Esophagus (tissue), 2 donors: Measurements from ENCODE around the gene DEFB113. TPM values are rescaled to one million over a fixed set of nuclear protein-coding genes. Genes with fewer than 3 reads are reported as not detected.

Experiments
- H3K27ac ChIP-seq, 2 donors: one replicate each; pipeline ENCODE4 v1.5.1; 2013; ENCODE audit warnings: low read depth in 2 of 2, mild to moderate bottlenecking in 2 of 2, inconsistent platforms in 1 of 2, low read length in 1 of 2, moderate library complexity in 1 of 2
- H3K27me3 ChIP-seq, 2 donors: one replicate each; pipeline ENCODE4 v1.6.1; 2013; ENCODE audit warnings: low read length in 2 of 2, control low read depth in 1 of 2, mild to moderate bottlenecking in 1 of 2; ENCODE audit not compliant: insufficient read depth in 2 of 2, control insufficient read depth in 1 of 2
- H3K36me3 ChIP-seq, 2 donors: one replicate each; pipeline ENCODE4 v1.6.1; 2013; ENCODE audit warnings: low read length in 1 of 2; ENCODE audit not compliant: control insufficient read depth in 2 of 2, insufficient read depth in 2 of 2
- H3K4me1 ChIP-seq, 2 donors: one replicate each; pipeline ENCODE4 v1.6.1; 2013; ENCODE audit warnings: low read length in 1 of 2; ENCODE audit not compliant: control insufficient read depth in 2 of 2, insufficient read depth in 2 of 2
- H3K4me3 ChIP-seq, 2 donors: one replicate each; pipeline ENCODE4 v1.5.1; 2013; ENCODE audit warnings: low read length in 2 of 2, mild to moderate bottlenecking in 2 of 2, low read depth in 1 of 2, moderate library complexity in 1 of 2
- H3K9me3 ChIP-seq, 2 donors: one replicate each; pipeline ENCODE4 v1.6.1; 2013; ENCODE audit warnings: mild to moderate bottlenecking in 2 of 2, low read depth in 1 of 2, low read length in 1 of 2, moderate library complexity in 1 of 2; ENCODE audit not compliant: control insufficient read depth in 2 of 2, insufficient read depth in 1 of 2
- WGBS, 2 donors: extraction: QIAGEN DNeasy Blood & Tissue Kit; methylation state at CpG; one replicate each; pipeline ENCODE4 v1.1.7; 2013; 5-methylcytosine and 5-hydroxymethylcytosine counted together
- polyA plus RNA-seq, 2 donors: library from polyadenylated mRNA; stranded (reverse); fragments of 200-250 nt; gene quantifications; one replicate each; pipeline ENCODE4 v1.2.3, GENCODE V29; 2013
- donor health status: healthy with polysubstance abuse.
- donor health status: Bipolar disorder and iron deficiency.

The DEFB113 gene
- polyA plus RNA-seq, 2 donors, result not detected

- H3K4me1 ChIP-seq, result no peaks in the 10 kb centered on the region
- H3K36me3 ChIP-seq, result no peaks in the 10 kb centered on the region
- 37 to 38% methylated on average over 3 of the region's 3 CpGs for WGBS, 2 donors
- H3K27me3 ChIP-seq, result no peaks in the 10 kb centered on the region
- no peaks in the 10 kb centered on the region for H3K9me3 ChIP-seq
- no peak overlapping the region for H3K27ac ChIP-seq
- no peak overlapping the region for H3K4me3 ChIP-seq
Measured at GRCh38 chr6:49978332-49979226, 9.2 kb upstream of the DEFB113 start.

DNA sequence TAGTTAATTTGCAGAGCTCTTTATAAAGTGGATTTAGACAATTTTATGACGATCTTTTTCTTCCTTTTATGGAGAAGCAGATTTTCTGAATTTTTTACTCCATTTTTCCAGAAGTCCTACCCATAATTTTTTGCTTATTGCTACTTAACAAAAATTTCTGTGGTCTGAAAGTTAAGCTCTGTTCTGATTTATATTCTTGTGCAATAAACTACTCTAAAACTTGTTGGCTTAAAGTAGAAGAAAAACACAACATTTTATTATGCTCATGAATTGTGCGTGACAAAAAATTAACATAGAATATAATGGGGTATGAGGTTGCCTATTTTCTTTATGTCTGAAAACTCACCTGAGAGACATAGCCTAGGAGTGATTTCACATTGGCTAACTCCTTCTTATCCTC lies 2.6 kb downstream of the DEFB113 start:
- Histone ChIP-seq H3K27me3 (no peaks in the 10 kb centered on the region), H3K4me3 (no peak overlapping the region), H3K9me3 (no peaks in the 10 kb centered on the region), H3K4me1 (no peaks in the 10 kb centered on the region), H3K27ac (no peak overlapping the region), H3K36me3 (no peaks in the 10 kb centered on the region)
- WGBS, 2 donors, result 62 to 66% methylated on average over 2 of the region's 2 CpGs

DNA sequence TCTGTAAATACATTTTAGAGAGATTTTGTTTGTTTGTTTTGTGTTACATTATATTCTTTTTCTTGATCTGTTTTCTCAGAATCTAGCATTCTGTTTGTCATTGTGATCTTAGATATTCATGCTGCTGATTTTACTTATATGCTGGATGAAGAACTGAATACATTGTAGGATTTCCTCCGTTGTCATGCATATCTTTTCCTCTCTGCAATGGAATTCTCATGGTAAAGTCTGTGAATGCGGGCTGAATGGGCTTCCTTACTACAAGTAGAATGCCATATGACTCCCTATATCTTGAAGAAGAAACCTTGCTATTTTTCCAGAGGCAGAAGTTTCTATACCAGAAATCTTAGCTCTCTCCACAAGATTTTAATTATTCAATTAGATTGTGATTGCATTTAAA lies 3.1 kb downstream of the DEFB113 start:
- no peaks in the 10 kb centered on the region for H3K4me1 ChIP-seq
- H3K36me3 ChIP-seq, result no peaks in the 10 kb centered on the region
- no peak overlapping the region for H3K4me3 ChIP-seq
- 41 to 44% methylated on average over 2 of the region's 2 CpGs for WGBS, 2 donors
- H3K27me3 ChIP-seq, result no peaks in the 10 kb centered on the region
- H3K9me3 ChIP-seq, result no peaks in the 10 kb centered on the region
- no peak overlapping the region for H3K27ac ChIP-seq

- Histone ChIP-seq H3K9me3 (no peaks in the 10 kb centered on the region), H3K27ac (no peak within 1 kb of the TSS), H3K27me3 (no peaks in the 10 kb centered on the region), H3K36me3 (no peaks in the 10 kb centered on the region), H3K4me1 (no peaks in the 10 kb centered on the region), H3K4me3 (no peak within 1 kb of the TSS)
- 72 to 74% methylated on average over 2 of the region's 2 CpGs for WGBS, 2 donors
Measured at GRCh38 chr6:49964064-49964463, 5.4 kb downstream of the DEFB113 start, which contains the start of gene DEFB114. Gene DEFB114 (minus strand): TSS chr6:49964164. CDS start chr6:49964105, 59 bp downstream.

DNA sequence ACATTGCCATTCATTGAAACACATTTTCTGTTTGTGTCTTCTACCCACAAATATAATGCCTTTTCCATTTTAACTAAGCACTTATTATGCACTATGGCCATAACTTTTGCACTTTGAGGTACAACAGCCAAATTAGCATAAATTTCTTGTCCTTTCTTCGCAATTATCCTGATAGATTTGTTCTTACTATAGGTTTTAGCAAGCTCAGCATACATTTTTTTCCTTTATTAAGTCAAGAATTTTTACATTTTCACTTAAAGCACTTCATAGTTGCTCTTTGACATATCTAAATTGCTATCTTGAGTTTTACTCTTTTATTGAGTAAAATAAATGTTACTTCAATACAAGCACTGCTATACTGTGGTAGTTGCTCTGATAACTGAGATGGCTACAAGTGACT lies 11.2 kb downstream of the DEFB113 start:
- H3K4me1 ChIP-seq, result no peaks in the 10 kb centered on the region
- no peaks in the 10 kb centered on the region for H3K9me3 ChIP-seq
- no peak overlapping the region for H3K4me3 ChIP-seq
- WGBS, 2 donors, result 68 to 78% methylated on average over 1 of the region's 1 CpG
- no peak overlapping the region for H3K27ac ChIP-seq
- no peaks in the 10 kb centered on the region for H3K27me3 ChIP-seq
- H3K36me3 ChIP-seq, result no peaks in the 10 kb centered on the region

DNA sequence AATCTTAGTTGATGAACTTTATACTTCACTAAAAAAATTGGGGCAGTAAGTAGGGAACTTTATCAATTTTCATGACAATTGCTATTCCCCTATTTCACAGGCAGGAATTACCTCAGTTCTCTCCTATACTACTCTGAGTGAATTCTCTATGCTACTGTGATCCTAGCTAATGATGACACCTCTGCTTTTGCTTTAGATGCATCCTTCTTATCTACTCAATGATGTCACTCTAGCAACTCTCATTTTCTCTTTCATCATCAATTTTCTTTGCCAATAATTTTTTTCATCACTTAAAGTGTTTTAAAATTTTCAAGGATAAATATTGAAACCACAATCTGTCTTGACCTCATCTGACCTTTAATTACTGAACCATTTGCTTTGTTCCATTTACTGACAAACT lies 13.6 kb downstream of the DEFB113 start:
- H3K9me3 ChIP-seq, result no peaks in the 10 kb centered on the region
- H3K4me1 ChIP-seq, result no peaks in the 10 kb centered on the region
- no peaks in the 10 kb centered on the region for H3K27me3 ChIP-seq
- H3K36me3 ChIP-seq, result no peaks in the 10 kb centered on the region
- H3K27ac ChIP-seq, result no peak overlapping the region
- no peak overlapping the region for H3K4me3 ChIP-seq

DNA sequence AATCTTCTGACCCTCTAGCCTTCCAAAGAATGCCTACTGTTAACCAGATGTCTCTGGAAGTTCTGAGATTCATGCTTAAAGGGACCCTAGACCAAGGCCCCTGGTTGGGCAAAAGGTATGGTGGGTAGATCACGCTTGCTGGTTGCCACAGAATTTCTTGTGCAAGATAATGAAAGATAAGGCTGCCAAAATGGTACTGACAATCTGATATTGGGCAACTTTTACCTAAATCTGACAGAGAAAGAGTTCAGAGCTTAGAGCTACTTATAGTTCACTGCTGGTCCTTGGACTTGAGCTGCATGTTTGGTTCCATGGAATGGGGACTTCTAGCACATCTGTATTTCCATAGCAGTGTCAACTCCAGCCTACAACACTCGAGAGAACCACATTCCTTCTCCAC lies 17.5 kb downstream of the DEFB113 start:
- H3K27me3 ChIP-seq, result no peaks in the 10 kb centered on the region
- H3K9me3 ChIP-seq, result no peaks in the 10 kb centered on the region
- no peaks in the 10 kb centered on the region for H3K36me3 ChIP-seq
- no peaks in the 10 kb centered on the region for H3K4me1 ChIP-seq
- 64 to 66% methylated on average over 2 of the region's 2 CpGs for WGBS, 2 donors
- no peak overlapping the region for H3K27ac ChIP-seq
- no peak overlapping the region for H3K4me3 ChIP-seq

DNA sequence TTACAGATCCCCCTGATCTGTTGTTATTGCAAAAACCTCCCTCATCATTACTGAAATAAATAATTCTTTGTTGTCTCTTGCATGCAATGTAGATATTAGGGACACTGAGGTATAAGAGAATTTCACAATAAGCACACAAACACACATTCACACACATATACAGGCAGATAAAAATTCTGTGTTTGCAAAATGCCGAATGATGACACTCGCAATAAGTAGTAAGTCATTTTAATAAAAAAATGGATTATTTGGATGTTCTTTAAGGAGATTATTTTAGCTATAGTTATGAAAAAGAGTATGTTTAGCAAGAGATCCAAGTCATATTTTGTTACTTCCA lies 19.0 kb downstream of the DEFB113 start:
- Histone ChIP-seq H3K9me3 (no peaks in the 10 kb centered on the region), H3K27ac (no peak overlapping the region), H3K36me3 (no peaks in the 10 kb centered on the region), H3K4me3 (no peak overlapping the region), H3K4me1 (no peaks in the 10 kb centered on the region), H3K27me3 (no peaks in the 10 kb centered on the region)
- 95 to 97% methylated on average over 2 of the region's 2 CpGs for WGBS, 2 donors

DNA sequence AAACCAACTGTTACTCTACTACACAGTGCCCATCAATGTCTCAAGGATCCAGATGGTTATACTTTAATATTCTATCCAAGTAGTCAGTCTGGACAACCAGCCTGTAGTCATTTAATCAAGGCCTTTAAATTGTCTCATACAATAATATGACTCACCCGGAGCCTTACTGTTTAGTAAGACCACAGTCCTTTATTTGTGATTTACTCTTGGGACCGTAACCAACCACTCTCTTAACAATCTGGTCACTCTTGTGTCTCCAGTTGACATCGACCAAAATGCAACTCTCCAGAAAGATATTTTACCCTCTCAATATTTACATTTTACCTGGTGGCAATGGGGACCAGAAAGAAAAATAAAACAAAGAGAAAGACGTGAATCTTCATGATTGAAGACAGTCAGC lies 20.4 kb downstream of the DEFB113 start:
- Histone ChIP-seq H3K4me3 (no peak overlapping the region), H3K36me3 (no peaks in the 10 kb centered on the region), H3K9me3 (no peaks in the 10 kb centered on the region), H3K27me3 (no peaks in the 10 kb centered on the region), H3K4me1 (no peaks in the 10 kb centered on the region), H3K27ac (no peak overlapping the region)
- 84 to 86% methylated on average over 4 of the region's 4 CpGs for WGBS, 2 donors

DNA sequence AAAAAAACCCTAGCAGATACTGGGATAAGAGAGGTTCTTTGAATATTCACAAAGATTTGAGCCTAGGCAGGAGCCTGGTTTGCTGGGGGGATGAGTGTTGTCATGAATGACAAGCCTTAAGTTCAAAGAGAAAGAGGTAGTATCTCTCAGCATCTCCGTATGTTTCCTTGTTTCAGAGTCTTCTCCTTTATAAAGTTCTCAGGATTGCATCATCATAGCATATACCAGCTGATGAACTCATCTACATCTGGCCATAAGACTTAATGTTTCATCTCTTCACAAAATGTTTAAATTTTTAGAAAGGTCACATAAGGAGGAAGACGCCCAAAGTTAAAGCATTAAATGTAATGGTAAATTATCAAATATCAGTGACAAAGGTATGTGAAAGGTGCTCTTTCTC lies 22.6 kb downstream of the DEFB113 start:
- no peak overlapping the region for H3K4me3 ChIP-seq
- H3K27ac ChIP-seq, result no peak overlapping the region
- H3K36me3 ChIP-seq, result no peaks in the 10 kb centered on the region
- 72 to 84% methylated on average over 2 of the region's 2 CpGs for WGBS, 2 donors
- H3K9me3 ChIP-seq, result no peaks in the 10 kb centered on the region
- H3K27me3 ChIP-seq, result no peaks in the 10 kb centered on the region
- no peaks in the 10 kb centered on the region for H3K4me1 ChIP-seq
